Activated B cell treated with CpG ODN at 0.5 μM for 24 hours (primary cell): ENCODE measurements around the gene SPDYE5. TPM values are rescaled to one million over a fixed set of nuclear protein-coding genes. Genes with fewer than 3 reads are reported as not detected.
A peak's percentile ranks its signal among the peaks of the same experiment; 100 is the strongest.

ENCODE experiments used
- ATAC-seq: fragments of 200-7000 bp; cut with Tn5 transposase; one replicate; pipeline ENCODE4 v1.10.0; 2021; ENCODE audit warnings: low read depth, mild to moderate bottlenecking, moderate library complexity
- CTCF ChIA-PET: fragments of 350-600 bp; sonication (Branson Sonifier 250); formaldehyde crosslinking; loops from one replicate; lab custom pipeline; 2021; ENCODE audit warnings: antibody characterized with exemption; lab: Charles Lee
- POLR2A ChIA-PET: fragments of 350-600 bp; sonication (Branson Sonifier 250); formaldehyde crosslinking; loops from one replicate; lab custom pipeline; 2021; ENCODE audit warnings: antibody characterized with exemption; lab: Charles Lee
- DNase-seq: peaks from one replicate; pipeline ENCODE4 v3.0.0; 2022
- H3K27ac Mint-ChIP-seq: one replicate; pipeline ENCODE4 v1.8.0; 2020; ENCODE audit warnings: mixed read lengths
- H3K27me3 Mint-ChIP-seq: one replicate; pipeline ENCODE4 v1.8.0; 2021; ENCODE audit warnings: mixed read lengths
- H3K36me3 Mint-ChIP-seq: one replicate; pipeline ENCODE4 v1.8.0; 2021; ENCODE audit warnings: low read depth, mixed read lengths
- H3K4me1 Mint-ChIP-seq: one replicate; pipeline ENCODE4 v1.8.0; 2021; ENCODE audit warnings: mixed read lengths
- H3K4me3 Mint-ChIP-seq: one replicate; pipeline ENCODE4 v1.8.0; 2020; ENCODE audit warnings: mild to moderate bottlenecking, mixed read lengths
- H3K9me3 Mint-ChIP-seq: one replicate; pipeline ENCODE4 v1.8.0; 2020; ENCODE audit warnings: mixed read lengths
- CTCF ChIP-seq: fragments of 200-600 bp; IDR thresholded peaks from one replicate; pipeline ENCODE4 v1.8.0; 2022; ENCODE audit warnings: antibody characterized with exemption, mild to moderate bottlenecking
- intact Hi-C: fragments of 100-400 bp; cut with micrococcal nuclease; formaldehyde crosslinking; loops from one replicate; pipeline ENCODE4 v1.15.1; 2024
- total RNA-seq: library from RNA; stranded (reverse); gene quantifications from 2 replicates; pipeline ENCODE4 v1.2.3, GENCODE V29; 2022

SPDYE5 gene
- total RNA-seq, 1 donor from 2014 or later = 0.20 TPM

GRCh38 chr7:75533926-75534325 is 41.8 kb downstream of the SPDYE5 start:
- POLR2A ChIA-PET = no interaction called here
- CTCF ChIA-PET = interaction anchor here (0.6 kb wide), 1 partner anchor 1692 kb away, joined by 3 read pairs; no protein-coding TSS in a partner anchor
- Mint-ChIP-seq H3K27ac (no peak overlapping the region), H3K4me1 (peaks cover 8% of the 10 kb centered on the region), H3K36me3 (peaks cover 5% of the 10 kb centered on the region), H3K4me3 (no peak overlapping the region), H3K9me3 (no peaks in the 10 kb centered on the region), H3K27me3 (no peaks in the 10 kb centered on the region)
- no peak for TF ChIP-seq CTCF
- intact Hi-C loops = no loop called here
- DNase-seq (no peak), ATAC-seq (no peak)

GRCh38 chr7:75534727-75535307 is 42.7 kb downstream of the SPDYE5 start:
- H3K4me1 Mint-ChIP-seq = peaks cover 8% of the 10 kb centered on the region
- POLR2A ChIA-PET = interaction anchor here (0.6 to 0.7 kb wide), 2 partner anchors 387 to 1692 kb away, joined by 3 to 4 read pairs; partner anchors contain the start of gene METTL27
- peak; percentile 81 for ATAC-seq
- no peak for TF ChIP-seq CTCF
- H3K27me3 Mint-ChIP-seq = no peaks in the 10 kb centered on the region
- H3K4me3 Mint-ChIP-seq = no peak overlapping the region
- H3K9me3 Mint-ChIP-seq = no peaks in the 10 kb centered on the region
- CTCF ChIA-PET = interaction anchor here (1.6 kb wide), 1 partner anchor 227 kb away, joined by 5 read pairs; no protein-coding TSS in a partner anchor
- no peak for DNase-seq
- intact Hi-C loops = no loop called here
- H3K36me3 Mint-ChIP-seq = peaks cover 6% of the 10 kb centered on the region
- H3K27ac Mint-ChIP-seq = no peak overlapping the region

- POLR2A ChIA-PET = no interaction called here
- Mint-ChIP-seq H3K4me1 (peaks cover 8% of the 10 kb centered on the region), H3K27ac (no peak overlapping the region), H3K36me3 (peaks cover 10% of the 10 kb centered on the region), H3K9me3 (no peaks in the 10 kb centered on the region), H3K4me3 (no peak overlapping the region), H3K27me3 (no peaks in the 10 kb centered on the region)
- no peak for DNase-seq
- TF ChIP-seq CTCF = no peak
- intact Hi-C loops = no loop called here
- no peak for ATAC-seq
- CTCF ChIA-PET = no interaction called here
These were observed 44.4 kb downstream of the SPDYE5 start for GRCh38 chr7:75536491-75536890.

- H3K4me3 Mint-ChIP-seq = no peak overlapping the region
- H3K4me1 Mint-ChIP-seq = peaks cover 8% of the 10 kb centered on the region
- intact Hi-C loops = no loop called here
- CTCF ChIA-PET = no interaction called here
- H3K27me3 Mint-ChIP-seq = no peaks in the 10 kb centered on the region
- H3K36me3 Mint-ChIP-seq = peaks cover 15% of the 10 kb centered on the region
- no peak for TF ChIP-seq CTCF
- no peak for ATAC-seq
- no peak overlapping the region for H3K27ac Mint-ChIP-seq
- no peaks in the 10 kb centered on the region for H3K9me3 Mint-ChIP-seq
- no peak for DNase-seq
- POLR2A ChIA-PET = no interaction called here
These were observed 44.9 kb downstream of the SPDYE5 start for GRCh38 chr7:75536940-75537538.

GRCh38 chr7:75537731-75538130 is 45.6 kb downstream of the SPDYE5 start:
- peaks cover 8% of the 10 kb centered on the region for H3K4me1 Mint-ChIP-seq

More at GRCh38 chr7:75537731-75538130, 45.6 kb downstream of the SPDYE5 start:
- H3K36me3 Mint-ChIP-seq = peaks cover 15% of the 10 kb centered on the region
- no peaks in the 10 kb centered on the region for H3K27me3 Mint-ChIP-seq
- H3K9me3 Mint-ChIP-seq = no peaks in the 10 kb centered on the region
- DNase-seq (no peak), ATAC-seq (no peak)
- no peak overlapping the region for H3K27ac Mint-ChIP-seq
- no peak for TF ChIP-seq CTCF
- CTCF ChIA-PET = no interaction called here
- H3K4me3 Mint-ChIP-seq = no peak overlapping the region
- intact Hi-C loops = no loop called here
- POLR2A ChIA-PET = no interaction called here
